Stimulated activated memory B cell treated with anti-CD40 and anti-IgM and Interleukin-4, amounts not matched to agents 10 μg/mL and 1 μg/mL and 100 μg/mL, for 72 hours (primary cell): ENCODE measurements around the gene ALDH1A1.
"Not testable (repeated sequence)": the region's sequence is repeated elsewhere in the genome, so short reads cannot be mapped to it uniquely, and the experiment has no call there.

Source experiments
- ATAC-seq: fragments of 150-1000 bp; cut with Tn5 transposase; 2 replicates; pipeline ENCODE4 v1.10.0; 2021
- H3K27ac Mint-ChIP-seq: one replicate; pipeline ENCODE4 v1.8.0; 2022; ENCODE audit warnings: mild to moderate bottlenecking, mixed read lengths
- H3K27me3 Mint-ChIP-seq: one replicate; pipeline ENCODE4 v1.8.0; 2022; ENCODE audit warnings: mixed read lengths
- H3K36me3 Mint-ChIP-seq: one replicate; pipeline ENCODE4 v1.8.0; 2022; ENCODE audit warnings: mixed read lengths
- H3K4me1 Mint-ChIP-seq: one replicate; pipeline ENCODE4 v1.8.0; 2022; ENCODE audit warnings: mixed read lengths
- H3K4me3 Mint-ChIP-seq: one replicate; pipeline ENCODE4 v1.8.0; 2022; ENCODE audit warnings: mild to moderate bottlenecking, moderate library complexity, mixed read lengths
- H3K9me3 Mint-ChIP-seq: one replicate; pipeline ENCODE4 v1.8.0; 2022; ENCODE audit warnings: mixed read lengths

Gene ALDH1A1

DNA sequence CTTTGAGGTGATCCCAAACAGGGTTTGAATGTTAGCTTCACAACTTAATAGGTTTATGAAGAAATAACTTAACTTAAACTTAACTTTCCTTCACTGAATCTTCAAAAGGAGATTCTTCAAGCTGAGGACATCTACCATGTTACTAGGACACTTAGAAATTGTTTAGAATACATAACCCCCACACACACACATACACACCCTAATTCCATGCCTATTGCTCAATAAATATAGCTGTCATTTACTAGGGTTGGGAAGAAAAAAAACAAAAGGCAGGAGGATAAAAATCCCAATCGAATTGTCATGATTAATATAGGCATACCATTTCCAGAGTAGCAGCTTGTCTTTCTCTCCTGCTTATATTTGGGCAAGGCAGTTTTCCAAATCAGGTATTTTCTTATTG is 68.3 kb downstream of the ALDH1A1 start:
- H3K4me3 Mint-ChIP-seq, result no peak overlapping the region
- H3K9me3 Mint-ChIP-seq, result no peaks in the 10 kb centered on the region
- H3K27me3 Mint-ChIP-seq, result no peaks in the 10 kb centered on the region
- no peaks in the 10 kb centered on the region for H3K36me3 Mint-ChIP-seq
- no peak for ATAC-seq
- H3K4me1 Mint-ChIP-seq, result no peaks in the 10 kb centered on the region
- no peak overlapping the region for H3K27ac Mint-ChIP-seq

DNA sequence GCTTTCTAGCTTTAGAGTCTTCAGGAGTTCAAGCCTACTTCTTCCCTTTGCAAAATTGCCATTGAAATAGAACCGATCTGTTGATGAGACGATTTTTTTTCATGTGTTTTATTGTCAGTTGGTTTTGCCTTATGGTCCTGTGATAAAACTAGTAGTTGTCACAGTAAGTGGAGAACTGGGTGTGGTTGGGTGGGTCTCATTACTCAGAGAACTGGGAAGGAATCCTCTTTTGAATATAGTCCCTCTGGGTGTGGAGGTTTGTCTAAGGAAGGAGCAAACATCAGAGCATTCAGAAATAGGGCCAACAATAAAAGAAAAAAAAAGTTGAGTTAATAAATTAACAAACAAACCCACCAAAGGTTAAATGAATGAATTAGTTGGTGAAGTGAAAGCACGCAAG is 69.0 kb downstream of the ALDH1A1 start:
- Mint-ChIP-seq H3K4me1 (no peaks in the 10 kb centered on the region), H3K27me3 (no peaks in the 10 kb centered on the region), H3K27ac (no peak overlapping the region), H3K4me3 (no peak overlapping the region), H3K36me3 (no peaks in the 10 kb centered on the region), H3K9me3 (no peaks in the 10 kb centered on the region)
- ATAC-seq, result no peak

DNA sequence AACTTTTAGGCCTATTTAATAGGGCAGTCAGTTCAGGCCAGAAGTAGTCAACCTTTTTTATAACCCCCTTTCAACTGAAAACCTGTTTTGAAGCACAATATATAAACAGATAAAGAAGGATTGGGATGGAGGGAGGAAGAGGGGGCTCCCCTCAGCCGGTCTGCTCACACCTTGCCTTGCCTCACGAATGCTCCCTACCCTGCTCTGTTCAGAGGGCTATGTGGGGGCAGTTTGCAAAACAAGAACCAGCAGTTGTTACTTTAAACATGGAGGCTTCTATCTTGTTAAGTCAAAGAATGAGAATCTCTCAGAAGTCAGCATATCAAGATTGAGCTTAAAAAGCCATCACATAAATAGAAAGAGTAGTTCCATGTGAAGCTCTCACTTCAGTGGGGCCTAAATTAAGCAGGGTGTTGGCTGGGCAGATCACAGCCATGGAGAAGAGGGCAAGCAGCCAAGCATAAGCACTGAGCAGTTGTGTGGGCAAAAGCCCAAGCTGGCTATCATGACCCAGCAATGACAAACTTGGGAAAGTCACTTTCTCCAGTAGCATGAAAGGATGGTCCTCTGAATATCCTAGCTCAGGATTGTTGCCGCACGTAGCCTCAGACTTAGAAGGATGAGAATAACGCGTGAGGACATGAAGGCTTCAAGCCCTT is 70.6 kb downstream of the ALDH1A1 start:
- H3K36me3 Mint-ChIP-seq, result no peaks in the 10 kb centered on the region
- ATAC-seq, result no peak

DNA sequence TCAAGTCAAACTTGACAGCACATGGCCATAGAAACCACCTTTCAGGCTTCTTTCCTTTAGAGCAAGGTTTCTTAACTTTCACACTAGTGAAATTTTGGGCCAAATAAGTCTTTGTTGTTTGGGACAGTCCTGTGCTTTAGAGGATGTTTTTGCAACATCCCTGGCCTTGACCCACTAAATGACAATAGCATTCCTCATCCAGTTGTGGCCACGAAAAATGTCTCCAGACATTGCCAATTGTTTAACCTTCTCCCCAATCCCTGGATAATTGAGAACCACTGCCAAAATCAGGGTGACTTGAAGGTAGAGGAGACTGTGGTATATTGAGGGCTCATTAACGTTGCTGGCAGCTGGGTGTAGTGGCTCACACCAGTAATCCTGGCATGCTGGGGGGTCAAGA is 72.0 kb downstream of the ALDH1A1 start:
- ATAC-seq, result no peak
- Mint-ChIP-seq H3K4me3 (no peak overlapping the region), H3K36me3 (no peaks in the 10 kb centered on the region), H3K27me3 (no peaks in the 10 kb centered on the region), H3K27ac (no peak overlapping the region), H3K9me3 (no peaks in the 10 kb centered on the region), H3K4me1 (no peaks in the 10 kb centered on the region)

More for the DNA sequence above, 70.6 kb downstream of the ALDH1A1 start:
- no peak overlapping the region for H3K4me3 Mint-ChIP-seq
- no peaks in the 10 kb centered on the region for H3K4me1 Mint-ChIP-seq
- H3K27ac Mint-ChIP-seq, result no peak overlapping the region
- H3K9me3 Mint-ChIP-seq, result no peaks in the 10 kb centered on the region
- H3K27me3 Mint-ChIP-seq, result no peaks in the 10 kb centered on the region

DNA sequence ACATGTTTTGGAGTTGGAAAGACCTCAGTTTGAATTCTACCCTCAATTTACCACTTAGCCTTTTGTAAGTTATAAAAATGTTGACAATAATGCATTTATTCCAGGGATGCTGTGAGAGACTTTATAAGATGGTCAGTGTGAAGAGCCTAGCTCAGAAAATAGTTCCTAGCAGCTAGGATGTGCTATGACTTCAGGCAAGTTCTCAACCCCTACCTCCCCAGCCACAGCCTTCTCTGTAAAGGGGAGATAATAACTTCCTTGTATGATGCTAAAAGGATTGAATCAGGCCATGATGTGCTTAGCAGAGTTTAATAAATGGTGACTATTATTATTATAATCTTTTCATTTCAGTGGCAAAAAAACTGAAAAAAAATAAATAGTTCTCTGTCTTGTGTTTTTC is 77.6 kb downstream of the ALDH1A1 start:
- H3K9me3 Mint-ChIP-seq, result no peaks in the 10 kb centered on the region
- H3K27me3 Mint-ChIP-seq, result no peaks in the 10 kb centered on the region
- ATAC-seq, result no peak
- no peaks in the 10 kb centered on the region for H3K4me1 Mint-ChIP-seq
- no peaks in the 10 kb centered on the region for H3K36me3 Mint-ChIP-seq
- no peak overlapping the region for H3K27ac Mint-ChIP-seq
- H3K4me3 Mint-ChIP-seq, result no peak overlapping the region

DNA sequence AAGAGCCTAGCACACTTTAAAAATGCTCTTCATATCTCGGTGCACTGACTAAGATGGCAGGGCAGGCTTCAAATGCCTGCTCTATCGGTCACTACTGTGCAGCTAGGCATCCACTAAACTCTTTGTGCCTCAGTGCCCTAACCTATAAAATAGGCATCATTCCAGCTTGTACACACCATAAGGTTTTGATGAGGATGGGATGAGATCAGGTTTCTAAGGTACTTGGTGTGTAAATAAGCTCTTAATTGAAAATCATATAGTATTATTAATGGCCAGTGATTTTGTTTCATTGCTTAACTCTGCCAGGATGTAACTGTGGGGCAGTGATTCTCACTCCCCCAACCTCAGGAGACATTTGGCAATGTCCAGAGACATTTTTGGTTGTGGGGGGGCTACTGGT is 78.5 kb downstream of the ALDH1A1 start:
- no peaks in the 10 kb centered on the region for H3K4me1 Mint-ChIP-seq
- no peaks in the 10 kb centered on the region for H3K36me3 Mint-ChIP-seq
- no peaks in the 10 kb centered on the region for H3K27me3 Mint-ChIP-seq
- no peak overlapping the region for H3K27ac Mint-ChIP-seq
- no peaks in the 10 kb centered on the region for H3K9me3 Mint-ChIP-seq
- no peak for ATAC-seq
- no peak overlapping the region for H3K4me3 Mint-ChIP-seq

DNA sequence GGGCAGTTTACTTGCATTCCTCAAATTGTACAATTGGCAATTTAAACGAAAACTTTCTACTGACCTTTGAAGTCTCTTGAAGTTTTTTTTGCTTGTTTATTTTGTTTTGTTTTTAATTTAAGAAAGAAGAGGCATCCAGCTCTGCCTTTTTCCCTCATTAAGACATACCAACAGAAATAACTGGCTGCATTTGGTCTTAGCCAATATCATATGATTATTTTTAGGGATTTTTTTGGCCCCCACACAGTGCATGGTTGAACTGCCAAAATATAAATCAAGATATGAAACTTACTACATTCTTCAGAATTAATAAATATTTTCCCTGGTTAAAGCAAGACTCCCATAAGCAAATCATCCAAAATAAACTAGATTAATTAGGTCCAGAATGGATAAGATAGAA is 79.4 kb downstream of the ALDH1A1 start:
- H3K27ac Mint-ChIP-seq, result no peak overlapping the region
- no peak overlapping the region for H3K4me3 Mint-ChIP-seq
- no peaks in the 10 kb centered on the region for H3K27me3 Mint-ChIP-seq
- H3K4me1 Mint-ChIP-seq, result no peaks in the 10 kb centered on the region
- ATAC-seq, result no peak
- H3K36me3 Mint-ChIP-seq, result no peaks in the 10 kb centered on the region
- H3K9me3 Mint-ChIP-seq, result no peaks in the 10 kb centered on the region

DNA sequence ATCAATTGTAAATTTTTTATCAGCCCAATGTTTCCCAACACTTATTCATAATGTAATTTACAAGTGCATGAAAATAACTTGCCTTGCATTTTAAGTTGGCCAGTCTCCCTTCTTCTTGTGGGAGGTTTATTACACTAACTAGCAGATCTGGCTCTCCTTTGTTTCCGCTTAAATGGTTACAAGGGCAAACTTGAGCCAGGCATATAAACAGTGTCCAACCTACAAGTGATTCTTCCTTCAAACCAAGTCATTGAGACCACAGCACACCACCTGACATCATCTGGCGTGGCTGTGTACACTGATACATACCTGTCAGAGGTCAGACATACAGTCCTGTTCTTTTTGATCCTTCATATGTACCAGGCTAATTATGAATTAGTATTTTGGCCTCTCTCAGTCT is 80.1 kb downstream of the ALDH1A1 start:
- no peaks in the 10 kb centered on the region for H3K36me3 Mint-ChIP-seq
- no peak for ATAC-seq
- no peaks in the 10 kb centered on the region for H3K4me1 Mint-ChIP-seq
- H3K4me3 Mint-ChIP-seq, result no peak overlapping the region
- H3K27me3 Mint-ChIP-seq, result no peaks in the 10 kb centered on the region
- peaks cover 3% of the 10 kb centered on the region for H3K9me3 Mint-ChIP-seq
- H3K27ac Mint-ChIP-seq, result no peak overlapping the region

DNA sequence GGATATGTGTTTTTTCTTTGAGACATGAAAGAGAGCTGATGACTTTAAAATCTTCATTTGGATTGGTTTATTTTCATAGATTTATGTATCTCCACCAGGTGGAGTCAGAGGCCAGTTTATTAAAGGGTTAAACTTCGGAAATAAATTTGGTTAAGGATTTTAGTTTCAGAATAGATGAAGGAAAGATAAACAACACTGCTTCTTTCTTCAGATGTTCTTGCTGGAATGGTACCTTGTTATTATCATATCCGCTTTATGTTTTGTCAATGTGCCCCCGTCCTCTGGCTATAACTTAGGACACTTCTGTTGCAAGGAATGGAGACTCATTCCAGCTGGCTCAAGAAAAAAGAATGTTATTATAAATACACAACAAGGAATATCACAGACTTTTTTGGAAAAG is 81.2 kb downstream of the ALDH1A1 start:
- Mint-ChIP-seq H3K4me1 (no peaks in the 10 kb centered on the region), H3K27me3 (no peaks in the 10 kb centered on the region), H3K9me3 (peaks cover 3% of the 10 kb centered on the region), H3K36me3 (no peaks in the 10 kb centered on the region), H3K27ac (no peak overlapping the region), H3K4me3 (no peak overlapping the region)
- ATAC-seq, result no peak

DNA sequence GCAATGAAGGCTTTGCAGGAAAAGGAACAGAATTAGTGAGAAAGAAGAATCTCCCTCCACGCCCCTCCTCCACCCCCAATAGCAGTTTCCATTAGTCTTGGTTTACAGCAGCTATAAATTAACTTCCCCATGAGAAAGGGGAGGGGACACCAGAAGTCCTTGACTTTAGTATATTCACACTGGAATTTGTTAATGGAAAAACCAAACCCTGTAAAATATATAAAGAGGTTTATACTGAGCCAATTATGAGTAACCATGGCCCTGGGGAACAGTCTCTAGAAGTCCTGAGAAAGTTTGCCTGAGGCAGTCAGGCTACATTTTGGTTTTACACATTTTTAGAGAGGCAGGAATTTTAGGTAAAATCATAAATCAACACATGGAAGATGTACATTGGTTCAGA is 88.5 kb downstream of the ALDH1A1 start:
- Mint-ChIP-seq H3K4me3 (no peak overlapping the region), H3K4me1 (peaks cover 10% of the 10 kb centered on the region), H3K9me3 (peaks cover 3% of the 10 kb centered on the region), H3K27me3 (no peaks in the 10 kb centered on the region), H3K36me3 (no peaks in the 10 kb centered on the region), H3K27ac (no peak overlapping the region)
- ATAC-seq, result no peak

DNA sequence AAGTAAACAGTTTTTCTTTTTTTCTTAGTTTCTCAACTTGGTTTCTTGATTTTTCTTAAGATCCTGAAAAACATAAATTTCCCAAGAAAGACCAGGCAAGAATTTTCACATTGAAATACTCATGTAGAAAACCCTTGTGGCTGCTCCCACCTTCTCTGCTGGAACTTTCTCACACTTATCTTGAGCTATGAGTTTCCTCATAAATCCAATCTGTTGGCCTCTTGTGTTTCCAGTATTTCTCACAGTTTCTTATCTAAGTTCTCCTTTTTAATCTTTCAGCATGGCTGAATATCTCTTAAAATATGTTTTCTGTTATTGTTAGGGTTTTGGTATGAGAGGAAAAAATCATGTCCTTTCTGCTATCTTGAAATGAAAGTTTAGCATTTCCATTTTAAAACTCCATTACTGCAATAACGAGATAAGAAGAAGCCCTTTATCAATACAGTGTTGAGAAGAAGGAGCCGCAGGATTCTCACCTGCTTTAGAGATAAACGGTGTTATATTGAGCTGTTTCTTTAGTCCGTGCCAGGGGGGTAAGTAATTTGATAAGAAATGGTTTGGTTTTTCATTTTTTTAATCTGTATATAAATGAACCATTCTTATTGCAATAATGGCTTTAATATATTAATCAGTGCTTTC is 89.3 kb downstream of the ALDH1A1 start:
- no peak for ATAC-seq
- Mint-ChIP-seq H3K4me3 (no peak overlapping the region), H3K27me3 (no peaks in the 10 kb centered on the region), H3K4me1 (peaks cover 10% of the 10 kb centered on the region), H3K9me3 (peaks cover 3% of the 10 kb centered on the region), H3K27ac (no peak overlapping the region), H3K36me3 (no peaks in the 10 kb centered on the region)

DNA sequence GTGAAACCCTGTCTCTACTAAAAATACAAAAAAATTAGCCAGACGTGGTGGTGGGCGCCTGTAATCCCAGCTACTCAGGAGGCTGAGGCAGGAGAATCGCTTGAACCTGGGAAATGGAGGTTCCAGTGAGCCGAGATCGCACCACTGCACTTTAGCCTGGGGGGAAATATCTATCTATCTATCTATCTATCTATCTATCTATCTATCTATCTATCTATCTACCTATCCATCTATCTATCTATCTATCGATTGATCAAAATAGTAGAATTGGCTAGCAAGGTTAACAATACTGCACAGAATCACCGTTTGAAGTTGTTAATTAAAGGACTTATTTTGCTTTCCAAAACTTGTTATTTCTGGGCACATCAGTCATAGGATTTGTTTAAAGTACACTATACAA is 90.1 kb downstream of the ALDH1A1 start:
- H3K27me3 Mint-ChIP-seq, H3K36me3 Mint-ChIP-seq, ATAC-seq, H3K9me3 Mint-ChIP-seq, H3K27ac Mint-ChIP-seq, H3K4me3 Mint-ChIP-seq: not testable (repeated sequence)
- peaks cover 10% of the 10 kb centered on the region for H3K4me1 Mint-ChIP-seq

DNA sequence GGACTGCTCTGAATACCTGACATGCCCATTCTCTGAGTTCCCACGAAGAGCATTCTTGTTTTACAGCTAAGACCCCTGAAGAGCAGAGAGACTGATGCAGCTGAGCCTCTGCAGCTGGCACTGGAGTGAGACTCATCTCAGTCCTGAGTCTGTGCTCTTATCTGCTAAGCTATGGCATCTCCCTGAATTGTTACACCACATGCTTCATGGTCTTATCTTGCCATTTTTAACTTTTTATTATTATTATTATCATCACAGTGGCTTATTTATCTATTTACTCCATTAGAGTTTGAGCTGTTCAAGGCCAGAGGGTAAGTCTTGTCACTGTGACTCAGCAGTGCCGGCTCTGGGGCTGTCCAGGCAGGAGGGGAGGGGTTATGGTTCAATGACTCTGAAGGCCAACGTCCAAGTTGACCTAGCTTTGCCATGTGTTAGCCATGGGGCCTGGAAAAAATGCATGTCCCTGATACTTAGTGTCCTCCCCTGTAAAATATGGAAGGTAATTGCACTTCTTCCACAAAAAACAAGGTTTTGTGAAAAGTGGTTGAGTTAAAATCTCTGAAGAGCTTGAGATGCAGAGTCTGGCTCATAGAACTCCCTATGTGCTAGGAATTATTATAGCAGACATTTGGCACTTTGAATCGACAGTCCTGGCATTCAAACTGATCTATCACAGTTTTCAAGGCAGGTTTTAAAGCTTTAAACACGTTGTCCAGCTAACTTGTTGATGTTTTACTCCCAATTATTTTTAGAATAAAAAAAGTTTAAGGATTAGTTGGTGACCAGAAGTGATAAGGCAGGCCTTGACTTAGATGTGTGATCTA is 94.6 kb downstream of the ALDH1A1 start:
- no peak overlapping the region for H3K4me3 Mint-ChIP-seq
- no peak for ATAC-seq
- no peaks in the 10 kb centered on the region for H3K27me3 Mint-ChIP-seq
- no peak overlapping the region for H3K27ac Mint-ChIP-seq
- H3K36me3 Mint-ChIP-seq, result no peaks in the 10 kb centered on the region
- H3K4me1 Mint-ChIP-seq, result peaks cover 10% of the 10 kb centered on the region
- H3K9me3 Mint-ChIP-seq, result no peaks in the 10 kb centered on the region

DNA sequence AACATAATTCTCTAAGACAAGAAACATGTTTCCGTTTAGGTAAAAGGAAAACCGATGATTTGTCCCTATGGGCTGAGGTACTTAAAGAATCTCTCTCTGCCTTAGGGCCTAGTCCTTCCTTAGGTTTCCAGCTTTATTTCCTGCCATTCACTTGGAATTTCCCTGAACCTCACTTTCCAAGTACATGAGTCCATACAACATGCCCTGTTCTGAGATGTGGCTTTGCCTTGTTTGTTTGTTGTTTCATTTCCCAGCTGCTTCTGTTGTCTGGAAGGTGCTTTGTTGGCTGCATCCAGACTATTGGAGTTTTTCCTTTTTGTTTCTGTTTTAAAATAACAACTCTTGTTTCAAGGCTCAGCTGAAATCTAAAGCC is 95.2 kb downstream of the ALDH1A1 start:
- peaks cover 5% of the 10 kb centered on the region for H3K4me1 Mint-ChIP-seq
- no peaks in the 10 kb centered on the region for H3K36me3 Mint-ChIP-seq
- H3K9me3 Mint-ChIP-seq, result no peaks in the 10 kb centered on the region
- no peaks in the 10 kb centered on the region for H3K27me3 Mint-ChIP-seq
- ATAC-seq, result no peak
- H3K27ac Mint-ChIP-seq, result no peak overlapping the region
- H3K4me3 Mint-ChIP-seq, result no peak overlapping the region

DNA sequence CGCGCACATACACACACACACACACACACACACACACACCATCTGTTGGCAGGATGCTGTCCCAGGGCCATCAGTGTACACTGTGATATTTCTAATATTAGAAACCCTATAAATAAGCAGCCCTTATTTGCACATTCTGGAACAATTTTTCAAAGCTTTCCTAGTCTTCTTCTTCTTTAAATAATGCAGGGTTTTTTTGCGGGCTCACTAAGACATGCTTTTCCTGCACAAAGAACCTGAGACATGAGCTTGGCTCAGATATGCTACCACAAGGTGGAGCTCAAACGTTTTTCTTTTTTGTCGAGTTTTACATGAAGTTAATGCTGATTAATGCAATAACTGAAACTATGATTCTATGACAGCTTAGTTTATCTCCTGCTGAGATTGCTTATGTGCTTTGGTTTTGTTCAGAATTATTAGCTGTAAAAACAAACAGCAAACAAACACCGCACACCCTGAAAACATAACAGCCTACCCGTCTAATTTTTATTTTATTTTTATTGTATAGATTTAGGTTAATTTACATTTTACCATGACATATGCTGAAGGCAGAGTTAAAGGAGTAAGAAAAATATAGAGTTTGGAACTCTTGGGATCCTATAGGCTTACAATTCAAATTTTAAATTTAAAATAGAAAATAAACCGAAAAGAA is 95.8 kb downstream of the ALDH1A1 start:
- Mint-ChIP-seq H3K27ac (no peak overlapping the region), H3K36me3 (no peaks in the 10 kb centered on the region), H3K27me3 (no peaks in the 10 kb centered on the region), H3K4me3 (no peak overlapping the region), H3K9me3 (no peaks in the 10 kb centered on the region), H3K4me1 (no peaks in the 10 kb centered on the region)
- ATAC-seq, result no peak
